Measurements from ENCODE around the gene LCOR. TPM values are rescaled to one million over a fixed set of nuclear protein-coding genes. Genes with fewer than 3 reads are reported as not detected.

The LCOR gene
- total RNA-seq, 1 donor from 2014 or later: 68.2 TPM

GRCh38 chr10:97034301-97034700 is 202.2 kb downstream of the LCOR start:
- Mint-ChIP-seq H3K9me3 (no peaks in the 10 kb centered on the region), H3K36me3 (no peaks in the 10 kb centered on the region), H3K27me3 (ENCODE audit: low read depth) (peaks cover 47% of the 10 kb centered on the region), H3K27ac (no peak overlapping the region), H3K4me3 (no peak overlapping the region), H3K4me1 (peaks cover 12% of the 10 kb centered on the region)
- TF ChIP-seq CTCF (IDR thresholded peaks at IDR 0.05; ENCODE audit: unreplicated experiment): no peak
- DNase-seq (ENCODE audit: low spot score in 2 of 2, unreplicated experiment in 2 of 2): no peak

- Mint-ChIP-seq H3K9me3 (no peaks in the 10 kb centered on the region), H3K27me3 (ENCODE audit: low read depth) (peaks cover 43% of the 10 kb centered on the region), H3K36me3 (no peaks in the 10 kb centered on the region), H3K4me1 (peaks cover 12% of the 10 kb centered on the region), H3K27ac (no peak overlapping the region), H3K4me3 (no peak overlapping the region)
- no peak for TF ChIP-seq CTCF (IDR thresholded peaks at IDR 0.05; ENCODE audit: unreplicated experiment)
- no peak for DNase-seq (ENCODE audit: low spot score in 2 of 2, unreplicated experiment in 2 of 2)
Measured at GRCh38 chr10:97034958-97035769, 203.1 kb downstream of the LCOR start.

GRCh38 chr10:97037365-97038361 is 205.6 kb downstream of the LCOR start:
- Mint-ChIP-seq H3K4me1 (peaks cover 12% of the 10 kb centered on the region), H3K27me3 (ENCODE audit: low read depth) (peaks cover 37% of the 10 kb centered on the region), H3K27ac (no peak overlapping the region), H3K4me3 (peak overlapping the region; percentile 16), H3K36me3 (no peaks in the 10 kb centered on the region), H3K9me3 (no peaks in the 10 kb centered on the region)
- peak; percentile 94 for TF ChIP-seq CTCF (IDR thresholded peaks at IDR 0.05; ENCODE audit: unreplicated experiment)
- peak in 1 of 2 experiments; percentile 76 for DNase-seq (ENCODE audit: low spot score in 2 of 2, unreplicated experiment in 2 of 2)

- H3K4me1 Mint-ChIP-seq: peaks cover 12% of the 10 kb centered on the region
- H3K27me3 Mint-ChIP-seq (ENCODE audit: low read depth): peaks cover 31% of the 10 kb centered on the region
- no peak overlapping the region for H3K27ac Mint-ChIP-seq
- no peaks in the 10 kb centered on the region for H3K9me3 Mint-ChIP-seq
- H3K4me3 Mint-ChIP-seq: no peak overlapping the region
- no peaks in the 10 kb centered on the region for H3K36me3 Mint-ChIP-seq
- no peak for DNase-seq (ENCODE audit: low spot score in 2 of 2, unreplicated experiment in 2 of 2)
- no peak for TF ChIP-seq CTCF (IDR thresholded peaks at IDR 0.05; ENCODE audit: unreplicated experiment)
Measured at GRCh38 chr10:97038688-97039087, 206.6 kb downstream of the LCOR start.

GRCh38 chr10:97039538-97040247 is 207.6 kb downstream of the LCOR start:
- DNase-seq (ENCODE audit: low spot score in 2 of 2, unreplicated experiment in 2 of 2): no peak
- no peak for TF ChIP-seq CTCF (IDR thresholded peaks at IDR 0.05; ENCODE audit: unreplicated experiment)
- Mint-ChIP-seq H3K27ac (no peak overlapping the region), H3K36me3 (no peaks in the 10 kb centered on the region), H3K4me1 (peaks cover 12% of the 10 kb centered on the region), H3K27me3 (ENCODE audit: low read depth) (peaks cover 25% of the 10 kb centered on the region), H3K4me3 (no peak overlapping the region), H3K9me3 (no peaks in the 10 kb centered on the region)
